ENCODE data around the gene EFCAB8. TPM values are rescaled to one million over a fixed set of nuclear protein-coding genes. Genes with fewer than 3 reads are reported as not detected.

EFCAB8 gene
- total RNA-seq, 1 experiment from 2014 or later = not detected

DNA sequence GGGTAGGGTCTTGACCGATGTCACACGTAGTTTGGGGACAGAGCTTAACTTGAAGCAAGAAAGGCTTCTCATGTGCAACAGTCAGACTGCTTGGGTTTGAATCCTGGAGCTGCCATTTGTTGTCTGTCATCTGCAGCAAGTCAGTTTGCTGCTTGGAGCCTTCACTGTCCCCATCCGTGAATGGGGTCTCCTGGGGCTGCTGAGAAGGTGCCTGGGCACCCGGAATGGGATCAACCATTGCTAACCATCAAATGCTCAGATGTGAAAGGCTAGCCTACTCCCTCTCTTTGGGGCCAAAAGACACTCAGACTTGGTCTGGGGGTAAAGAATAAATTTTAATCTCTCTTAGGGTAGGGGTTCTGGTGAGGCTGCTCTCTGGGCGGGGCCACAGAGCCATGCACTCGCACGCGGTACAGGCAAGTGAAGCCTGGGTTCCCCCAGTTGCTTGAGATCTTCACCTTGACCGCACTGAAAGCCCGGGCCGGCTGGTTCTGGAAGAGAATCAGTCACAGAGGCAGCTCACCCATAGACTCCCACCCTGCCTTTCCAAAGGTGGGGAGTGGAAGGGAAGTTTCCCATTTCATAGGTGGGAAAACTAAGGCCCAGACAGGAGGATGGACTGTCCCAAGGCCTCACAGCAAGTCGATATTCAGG is 124.9 kb downstream of the EFCAB8 start:
- no peak for DNase-seq (ENCODE audit: low read depth)

GRCh38 chr20:32984196-32984595 is 125.5 kb downstream of the EFCAB8 start:
- no peak for DNase-seq (ENCODE audit: low read depth)

DNA sequence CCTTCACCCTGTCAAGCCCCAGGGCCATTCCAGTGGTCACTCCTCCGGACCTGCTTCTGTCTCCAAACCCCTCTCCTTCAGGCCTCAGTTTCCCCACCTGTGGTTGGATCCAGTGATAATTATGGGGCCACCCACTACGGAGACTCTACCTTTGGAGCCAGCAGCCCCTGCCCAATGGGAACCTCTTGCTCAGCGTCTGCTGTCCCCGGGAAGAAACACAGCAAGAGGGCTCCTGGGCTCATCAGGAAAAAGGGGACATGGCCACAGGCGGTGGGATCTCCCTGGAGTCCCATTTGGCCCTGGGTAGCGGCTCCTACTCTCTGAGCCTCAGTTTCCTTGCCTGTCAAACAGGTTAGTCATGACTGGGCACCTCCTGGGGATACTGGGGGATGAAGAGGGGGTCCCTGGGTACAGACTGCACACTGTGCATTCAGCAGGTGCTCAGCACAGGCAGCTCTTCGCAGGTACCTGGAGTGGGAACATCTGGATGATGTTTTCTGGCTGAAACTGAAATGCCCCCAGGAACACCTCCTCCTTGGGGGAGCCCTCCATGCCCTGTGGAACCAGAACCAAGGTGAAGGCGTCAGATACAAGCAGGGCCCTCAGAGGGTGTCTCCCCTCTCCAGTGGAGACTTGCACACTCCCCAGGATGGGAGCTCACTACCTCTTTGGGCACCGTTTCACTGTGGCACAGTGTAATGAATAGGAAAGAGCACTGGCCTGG is 126.1 kb downstream of the EFCAB8 start:
- no peak for DNase-seq (ENCODE audit: low read depth)

GRCh38 chr20:32985596-32985995 is 126.9 kb downstream of the EFCAB8 start:
- no peak for DNase-seq (ENCODE audit: low read depth)

DNA sequence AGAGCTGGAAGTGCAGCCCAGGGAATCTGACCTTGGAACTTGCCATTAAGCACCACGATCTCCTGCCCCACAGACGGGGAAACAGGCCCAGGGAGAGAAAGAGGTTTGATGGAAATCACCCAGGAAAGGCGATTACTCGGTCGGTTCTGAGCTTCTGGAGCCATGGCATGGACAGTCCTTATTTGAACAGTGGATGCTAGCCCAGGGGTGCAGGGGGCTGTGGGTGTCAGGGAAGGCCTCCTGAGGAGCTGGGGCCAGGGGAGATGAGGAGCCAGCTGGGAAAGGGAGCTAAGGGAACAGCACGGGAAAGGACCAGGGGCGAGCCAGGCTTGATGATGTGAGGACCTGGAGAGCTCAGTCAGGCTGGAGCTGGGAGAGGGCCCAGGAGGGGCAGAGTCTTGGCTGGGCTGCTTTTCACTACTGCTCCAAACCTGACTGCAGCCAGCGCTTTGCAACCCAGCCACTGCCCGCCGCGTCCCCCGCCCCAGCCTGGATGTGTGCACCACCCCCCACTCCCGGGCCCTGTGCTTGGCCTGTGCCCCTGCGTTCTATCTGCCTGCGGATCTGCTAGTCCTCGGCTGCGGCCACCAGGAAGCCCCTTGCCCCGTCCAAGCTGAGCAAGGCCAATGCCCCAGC is 127.7 kb downstream of the EFCAB8 start:
- DNase-seq (ENCODE audit: low read depth) = no peak

DNA sequence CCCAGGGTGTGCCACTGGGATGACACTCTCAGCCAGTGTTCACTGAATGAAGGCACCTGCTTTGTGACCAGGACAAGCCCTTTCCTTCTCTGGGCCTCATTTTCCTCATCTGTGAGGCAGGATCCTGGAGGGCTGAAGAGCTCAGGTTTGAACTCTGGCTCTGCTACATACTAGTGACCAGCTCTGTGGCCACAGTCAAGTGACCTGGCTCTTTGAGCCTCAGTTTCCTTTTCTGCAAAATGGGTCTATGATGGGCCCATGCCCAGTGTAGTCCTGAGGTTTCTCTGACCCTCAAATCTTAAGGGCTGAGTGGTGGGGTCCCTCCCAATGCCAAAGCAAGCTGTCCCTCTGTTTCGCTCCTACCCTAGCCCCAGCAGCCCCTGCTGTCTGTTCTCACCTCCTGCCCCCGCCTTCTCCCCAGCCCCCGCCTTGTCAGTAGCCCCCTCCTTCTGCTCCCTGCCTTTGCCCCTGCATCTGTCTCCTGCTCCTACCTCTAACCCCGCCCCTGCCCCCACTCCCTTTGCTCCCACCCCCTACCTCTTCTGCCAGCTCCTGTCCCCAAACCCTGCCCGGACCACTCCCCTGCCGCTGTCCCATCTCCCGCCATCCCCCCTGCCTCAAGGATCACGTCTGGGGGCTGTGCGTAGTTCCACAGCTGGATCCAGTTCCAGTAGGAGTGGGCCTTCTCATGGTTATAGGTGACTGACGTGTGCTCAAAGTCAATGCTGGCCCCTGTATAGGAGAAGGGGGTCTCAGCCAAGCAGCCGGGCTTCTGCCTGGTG is 128.5 kb downstream of the EFCAB8 start:
- DNase-seq (ENCODE audit: low read depth) = no peak

- peak; percentile 13 for DNase-seq (ENCODE audit: low read depth)
Observed at GRCh38 chr20:32988008-32988407, 129.3 kb downstream of the EFCAB8 start.

- DNase-seq (ENCODE audit: low read depth) = no peak
Observed at GRCh38 chr20:32989507-32990283, 131.0 kb downstream of the EFCAB8 start.

DNA sequence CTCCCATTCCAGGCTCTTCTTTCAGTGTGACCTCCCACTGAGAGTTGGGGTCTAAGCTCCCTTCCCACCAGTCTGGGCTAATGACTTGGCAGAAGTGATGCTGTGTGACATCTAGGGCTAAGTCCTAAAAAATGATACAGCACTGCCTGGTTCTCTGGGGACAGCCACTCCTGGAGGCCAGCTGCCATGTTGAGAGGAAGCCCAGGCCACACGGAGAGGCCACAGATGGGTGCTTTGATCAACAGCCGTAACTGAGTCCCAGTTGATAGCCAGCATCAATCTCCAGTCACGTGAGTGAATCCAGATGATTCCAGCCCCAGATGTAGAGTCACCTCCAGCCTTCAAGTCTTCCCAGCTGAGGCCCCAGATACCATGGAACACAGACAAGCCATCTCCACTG is 131.7 kb downstream of the EFCAB8 start:
- no peak for DNase-seq (ENCODE audit: low read depth)

DNA sequence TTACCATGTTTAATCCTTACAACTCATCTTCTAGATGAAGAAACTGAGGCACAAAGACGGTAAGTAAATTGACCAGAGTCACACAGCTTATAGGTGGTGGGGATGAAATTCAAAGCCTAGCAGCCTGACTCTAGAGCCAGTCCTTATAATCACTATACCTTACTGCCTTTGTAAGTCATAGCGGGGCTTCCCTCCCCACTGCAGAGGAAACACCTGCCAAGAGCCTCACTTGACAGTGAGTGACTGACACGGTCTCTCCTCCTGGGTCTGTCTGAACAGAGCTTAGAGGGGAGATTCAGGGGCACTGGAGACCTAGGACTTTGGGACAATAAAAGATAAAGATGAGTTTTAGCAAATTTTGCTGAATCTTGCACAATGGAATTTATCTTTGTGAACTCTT is 132.7 kb downstream of the EFCAB8 start:
- no peak for DNase-seq (ENCODE audit: low read depth)

DNA sequence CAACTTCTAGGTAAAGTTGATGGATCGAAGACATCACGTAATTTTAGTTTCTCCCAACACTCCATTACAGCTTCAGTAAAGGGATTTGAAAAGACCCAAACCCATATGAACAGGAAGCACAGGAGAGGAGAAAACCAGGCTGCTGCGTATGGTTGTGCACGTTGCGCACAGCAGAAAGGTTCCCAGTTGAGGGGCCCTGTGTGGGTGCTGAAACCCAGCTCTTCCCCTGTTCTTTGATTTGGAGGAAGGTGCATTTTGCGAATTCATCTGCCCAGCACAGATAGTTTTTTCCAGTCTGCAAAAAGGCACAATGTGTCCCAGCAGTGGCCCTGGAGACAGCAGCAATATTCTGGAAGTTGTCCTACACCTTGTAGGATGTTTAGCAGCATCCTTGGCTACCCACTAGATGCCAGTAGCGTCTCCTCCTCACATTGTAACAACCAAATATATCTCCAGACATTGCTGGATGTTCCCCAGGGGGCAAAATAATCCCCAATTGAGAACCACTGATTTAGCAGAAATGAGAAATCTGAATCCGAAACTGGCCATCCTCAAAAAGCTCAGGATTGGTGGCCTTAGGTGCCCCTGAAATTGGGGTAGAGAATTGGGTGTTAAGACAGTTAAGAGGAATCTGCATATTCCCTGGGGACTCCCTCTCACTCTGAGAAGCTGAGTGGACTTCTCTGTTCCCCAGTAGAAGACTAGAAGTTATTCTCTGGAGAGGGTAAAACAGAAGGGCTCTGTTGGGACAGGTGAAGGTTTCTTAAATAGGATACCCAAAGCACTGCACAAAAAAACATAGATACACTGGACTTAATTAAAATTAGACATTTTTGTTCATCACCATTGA is 133.3 kb downstream of the EFCAB8 start:
- DNase-seq (ENCODE audit: low read depth) = no peak

- DNase-seq (ENCODE audit: low read depth) = no peak
Observed at GRCh38 chr20:32993496-32994050, 134.8 kb downstream of the EFCAB8 start.

DNA sequence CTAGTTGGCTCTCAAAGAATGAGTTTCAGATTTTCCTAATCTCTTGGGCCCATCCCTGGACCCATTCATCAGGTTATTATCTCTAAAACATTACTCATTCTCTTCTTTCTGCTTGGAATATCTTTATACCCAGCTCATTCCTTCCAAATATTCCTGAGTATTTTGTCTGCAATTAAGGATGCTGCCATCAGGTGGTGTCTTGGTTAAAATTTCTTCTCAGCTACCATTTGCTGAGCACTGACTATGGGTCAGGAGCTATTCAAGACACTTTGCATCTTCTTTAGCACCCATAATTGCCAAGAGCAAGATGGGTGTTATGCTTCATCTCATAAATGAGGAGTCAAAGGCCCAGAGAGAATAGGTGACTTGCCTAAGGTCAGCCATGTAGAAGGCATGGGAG is 137.1 kb downstream of the EFCAB8 start:
- DNase-seq (ENCODE audit: low read depth) = no peak

GRCh38 chr20:32997431-32997830 is 138.7 kb downstream of the EFCAB8 start:
- no peak for DNase-seq (ENCODE audit: low read depth)

DNA sequence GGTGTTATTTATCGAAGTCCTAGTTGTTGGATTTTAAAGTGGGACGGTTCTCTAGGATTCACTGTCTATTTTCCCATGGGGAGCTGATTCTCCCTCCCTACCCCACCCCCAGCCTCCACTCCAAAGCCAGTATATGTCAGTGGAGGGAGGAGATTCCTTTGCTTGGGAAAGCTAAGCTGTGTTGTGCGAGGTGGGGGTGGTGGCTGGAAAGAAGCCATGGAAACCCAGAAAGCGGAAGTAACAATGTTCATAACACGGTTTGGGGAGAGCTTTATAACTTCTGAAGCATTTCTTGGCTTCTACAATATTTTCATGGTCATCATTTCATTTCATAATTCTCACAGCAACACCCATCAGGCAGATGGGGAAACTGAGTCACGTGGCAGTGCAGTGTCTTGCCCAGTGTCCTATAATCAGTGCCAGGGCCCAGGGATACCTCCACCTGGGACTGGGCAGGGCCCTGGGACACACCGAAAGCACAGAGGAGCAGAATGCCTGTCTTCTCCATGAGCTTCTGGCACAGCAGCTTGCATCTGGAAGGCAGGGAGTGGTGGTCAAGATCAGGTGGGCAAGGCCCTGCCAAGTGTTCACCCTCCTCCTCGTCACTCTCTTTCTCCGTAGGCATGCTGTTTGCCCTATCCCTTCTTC is 141.0 kb downstream of the EFCAB8 start:
- DNase-seq (ENCODE audit: low read depth) = no peak

DNA sequence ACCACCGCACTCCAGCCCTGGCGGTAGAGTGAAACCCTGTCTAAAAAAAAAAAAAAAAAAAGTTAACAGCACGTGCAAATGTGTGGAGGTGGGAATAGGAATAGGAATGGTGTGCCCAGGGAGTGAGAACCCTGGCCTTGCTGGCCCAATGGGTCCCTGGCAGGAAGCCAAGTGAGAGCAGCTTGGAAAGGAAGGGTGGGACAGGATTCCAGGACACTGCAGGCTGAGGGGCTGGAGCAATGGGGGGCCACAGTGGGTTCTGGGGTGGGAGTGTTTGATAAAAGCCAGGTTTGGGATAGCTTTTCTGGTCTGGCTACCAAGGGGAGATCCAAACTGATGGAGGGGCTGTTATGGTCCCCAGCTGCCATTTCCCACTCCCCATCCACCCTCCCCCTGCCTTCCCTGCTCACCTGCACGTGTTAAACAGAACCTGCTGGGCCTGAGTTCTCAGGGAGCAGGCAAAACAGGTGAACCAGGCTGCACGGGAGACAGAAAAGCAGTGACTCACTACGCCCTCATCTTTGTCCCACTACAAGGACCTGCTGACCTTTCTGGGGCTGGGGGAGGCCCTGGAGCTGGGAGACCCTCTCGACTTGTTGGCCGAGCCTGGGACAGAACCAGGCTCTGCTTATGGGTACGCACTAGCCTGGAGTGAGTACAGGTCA is 142.2 kb downstream of the EFCAB8 start:
- no peak for DNase-seq (ENCODE audit: low read depth)

GRCh38 chr20:33002087-33002808 is 143.5 kb downstream of the EFCAB8 start:
- no peak for DNase-seq (ENCODE audit: low read depth)

GRCh38 chr20:33004141-33004751 is 145.5 kb downstream of the EFCAB8 start, which contains the start of gene SUN5:
TSS of gene SUN5 (minus strand) at chr20:33004433. CDS start at chr20:33004340, 93 bp downstream.
- no peak for DNase-seq (ENCODE audit: low read depth)

All from HT1080 (cell line).